OCI-LY1 (cell line): ENCODE data around the gene LSS.

Experiments used
- H2AFZ ChIP-seq: fragments of 200-600 bp; sonication (generic), shearing (Covaris generic); 2 replicates; pipeline ENCODE4 v1.6.0; 2014; ENCODE audit warnings: antibody characterized with exemption, mild to moderate bottlenecking, low read length
- H3F3A ChIP-seq: fragments of 200-600 bp; sonication (generic), shearing (Covaris generic); 2 replicates; pipeline ENCODE4 v1.6.0; 2014; ENCODE audit warnings: mild to moderate bottlenecking, antibody characterized with exemption, low read length, moderate library complexity; ENCODE audit not compliant: insufficient read depth
- H3K27ac ChIP-seq: fragments of 200-600 bp; sonication (generic); 2 replicates; pipeline ENCODE4 v1.5.1; 2014; ENCODE audit warnings: low read length, mixed run types, mild to moderate bottlenecking, low read depth; ENCODE audit not compliant: poor library complexity, severe bottlenecking
- H3K27me3 ChIP-seq: fragments of 200-600 bp; sonication (generic); 2 replicates; pipeline ENCODE4 v1.6.0; 2014; ENCODE audit warnings: antibody characterized with exemption, mild to moderate bottlenecking, low read length, moderate library complexity; ENCODE audit not compliant: insufficient read depth
- H3K36me3 ChIP-seq: fragments of 200-600 bp; sonication (generic); 2 replicates; pipeline ENCODE4 v1.6.1; 2014; ENCODE audit warnings: mild to moderate bottlenecking, antibody characterized with exemption, low read length, moderate library complexity, mixed read lengths; ENCODE audit not compliant: insufficient read depth
- H3K4me1 ChIP-seq: fragments of 200-600 bp; sonication (generic); 2 replicates; pipeline ENCODE4 v1.5.1; 2014; ENCODE audit warnings: mild to moderate bottlenecking, low read length, moderate library complexity; ENCODE audit not compliant: insufficient read depth, severe bottlenecking
- H3K4me2 ChIP-seq: fragments of 200-600 bp; sonication (generic), shearing (Covaris generic); 2 replicates; pipeline ENCODE4 v1.6.1; 2014; ENCODE audit warnings: low read length
- H3K4me3 ChIP-seq: fragments of 200-600 bp; sonication (generic); 2 replicates; pipeline ENCODE4 v1.5.1; 2014; ENCODE audit warnings: low read length, low read depth, mild to moderate bottlenecking, mixed read lengths; ENCODE audit not compliant: poor library complexity, severe bottlenecking
- H3K79me2 ChIP-seq: fragments of 200-600 bp; shearing (Covaris generic); 2 replicates; pipeline ENCODE4 v1.6.1; 2016; ENCODE audit warnings: mixed run types, low read length, mixed read lengths; ENCODE audit not compliant: insufficient read depth
- H3K9ac ChIP-seq: fragments of 200-600 bp; sonication (generic), shearing (Covaris generic); 2 replicates; pipeline ENCODE4 v1.6.1; 2014; ENCODE audit warnings: mild to moderate bottlenecking, low read length, mixed read lengths
- H3K9me2 ChIP-seq: fragments of 200-600 bp; sonication (generic), shearing (Covaris generic); 2 replicates; pipeline ENCODE4 v1.6.1; 2014; ENCODE audit warnings: low read depth, mild to moderate bottlenecking, low read length, mixed read lengths
- H3K9me3 ChIP-seq: fragments of 200-600 bp; shearing (Covaris generic); 2 replicates; pipeline ENCODE4 v1.6.1; 2014; ENCODE audit warnings: low read length, mixed read lengths
- H4K20me1 ChIP-seq: fragments of 200-600 bp; sonication (generic), shearing (Covaris generic); 2 replicates; pipeline ENCODE4 v1.6.0; 2016; ENCODE audit warnings: mild to moderate bottlenecking, low read length; ENCODE audit not compliant: insufficient read depth
- CTCF ChIP-seq: fragments of 200-600 bp; sonication (generic), shearing (Covaris generic); IDR thresholded peaks from 2 replicates; pipeline ENCODE4 v1.5.1; 2017; ENCODE audit warnings: mild to moderate bottlenecking, antibody characterized with exemption, low read length, moderate library complexity, mixed read lengths
- EZH2 ChIP-seq: fragments of 200-600 bp; sonication (generic), shearing (Covaris generic); IDR thresholded peaks from 2 replicates; pipeline ENCODE4 v1.8.0; 2017; ENCODE audit warnings: borderline replicate concordance, mixed run types, mild to moderate bottlenecking, antibody characterized with exemption, low read length, moderate library complexity, mixed read lengths

LSS gene

GRCh38 chr21:46269466-46269865, 40.9 kb upstream of the LSS start:
- Histone ChIP-seq H3K79me2 (no peaks in the 10 kb centered on the region), H3K27me3 (no peaks in the 10 kb centered on the region), H3K4me2 (no peak overlapping the region), H3F3A (no peaks in the 10 kb centered on the region), H3K9me3 (no peaks in the 10 kb centered on the region), H4K20me1 (no peaks in the 10 kb centered on the region), H2AFZ (no peak overlapping the region), H3K4me3 (no peak overlapping the region), H3K9ac (no peak overlapping the region), H3K4me1 (no peaks in the 10 kb centered on the region), H3K36me3 (peaks cover 94% of the 10 kb centered on the region), H3K27ac (no peak overlapping the region), H3K9me2 (no peaks in the 10 kb centered on the region)
- no peak for TF ChIP-seq CTCF

GRCh38 chr21:46268371-46268770, 39.8 kb upstream of the LSS start:
- Histone ChIP-seq H3K9ac (no peak overlapping the region), H3K27me3 (no peaks in the 10 kb centered on the region), H3F3A (no peaks in the 10 kb centered on the region), H3K4me1 (no peaks in the 10 kb centered on the region), H2AFZ (no peak overlapping the region), H3K4me3 (no peak overlapping the region), H3K4me2 (no peak overlapping the region), H3K9me3 (no peaks in the 10 kb centered on the region), H3K27ac (no peak overlapping the region), H3K79me2 (no peaks in the 10 kb centered on the region), H4K20me1 (no peaks in the 10 kb centered on the region), H3K9me2 (no peaks in the 10 kb centered on the region), H3K36me3 (peaks cover 92% of the 10 kb centered on the region)
- TF ChIP-seq CTCF = no peak
- TF ChIP-seq EZH2 = no peak

- no peak overlapping the region for H3K4me2 ChIP-seq
- peaks cover 89% of the 10 kb centered on the region for H3K36me3 ChIP-seq
- no peak overlapping the region for H2AFZ ChIP-seq
- no peak for TF ChIP-seq CTCF
- no peak for TF ChIP-seq EZH2
- no peaks in the 10 kb centered on the region for H3K27me3 ChIP-seq
- no peak overlapping the region for H3K9ac ChIP-seq
- H3K79me2 ChIP-seq = no peaks in the 10 kb centered on the region
- H3K27ac ChIP-seq = no peak overlapping the region
- H3K4me3 ChIP-seq = no peak overlapping the region
- H3K9me2 ChIP-seq = no peaks in the 10 kb centered on the region
- H3K4me1 ChIP-seq = no peaks in the 10 kb centered on the region
- no peaks in the 10 kb centered on the region for H3K9me3 ChIP-seq
- no peaks in the 10 kb centered on the region for H3F3A ChIP-seq
- no peaks in the 10 kb centered on the region for H4K20me1 ChIP-seq
Measured at GRCh38 chr21:46266946-46267345, 38.4 kb upstream of the LSS start.
